Mammary epithelial cell (primary cell): Measurements from ENCODE around the gene KATNB1.

Source experiments
- EZH2 ChIP-seq: IDR thresholded peaks from 2 replicates; pipeline ENCODE4 v1.6.1; 2012; ENCODE audit warnings: low read length, inconsistent platforms, borderline replicate concordance
- TF ChIP-seq, protein P1 (sequence below), 2 donors: IDR thresholded peaks in 1 of 2; conservative IDR thresholded peaks in 1 of 2; 2 replicates each; pipeline ENCODE4 v1.5.1; 2011 to 2012; ENCODE audit warnings: inconsistent platforms in 2 of 2, low read length in 2 of 2, mild to moderate bottlenecking in 2 of 2, control low read depth in 1 of 2, low read depth in 1 of 2; ENCODE audit not compliant: insufficient read depth in 1 of 2; ENCODE audit errors: extremely low read depth in 1 of 2

DNA sequence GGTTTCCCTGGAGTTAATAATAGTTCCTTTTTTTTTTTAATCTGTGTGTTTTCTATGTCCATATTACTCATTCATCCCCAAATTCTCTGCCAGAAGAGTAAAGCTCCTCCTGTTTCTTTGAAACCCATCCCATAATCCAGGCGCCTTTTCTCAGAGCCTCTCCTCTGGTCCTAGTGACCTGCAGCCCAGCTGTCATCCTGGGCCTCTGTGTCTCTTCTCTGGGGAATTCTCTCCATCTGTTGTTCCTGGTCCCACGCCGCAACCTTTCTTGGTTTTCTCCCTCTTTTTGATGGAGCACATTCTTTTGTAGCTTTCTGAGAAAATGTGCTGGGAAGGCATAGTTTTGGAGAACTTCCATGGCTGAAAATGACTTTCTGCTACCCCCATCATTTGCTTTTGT, 10.2 kb downstream of the KATNB1 start:
- TF ChIP-seq, protein P1, sequence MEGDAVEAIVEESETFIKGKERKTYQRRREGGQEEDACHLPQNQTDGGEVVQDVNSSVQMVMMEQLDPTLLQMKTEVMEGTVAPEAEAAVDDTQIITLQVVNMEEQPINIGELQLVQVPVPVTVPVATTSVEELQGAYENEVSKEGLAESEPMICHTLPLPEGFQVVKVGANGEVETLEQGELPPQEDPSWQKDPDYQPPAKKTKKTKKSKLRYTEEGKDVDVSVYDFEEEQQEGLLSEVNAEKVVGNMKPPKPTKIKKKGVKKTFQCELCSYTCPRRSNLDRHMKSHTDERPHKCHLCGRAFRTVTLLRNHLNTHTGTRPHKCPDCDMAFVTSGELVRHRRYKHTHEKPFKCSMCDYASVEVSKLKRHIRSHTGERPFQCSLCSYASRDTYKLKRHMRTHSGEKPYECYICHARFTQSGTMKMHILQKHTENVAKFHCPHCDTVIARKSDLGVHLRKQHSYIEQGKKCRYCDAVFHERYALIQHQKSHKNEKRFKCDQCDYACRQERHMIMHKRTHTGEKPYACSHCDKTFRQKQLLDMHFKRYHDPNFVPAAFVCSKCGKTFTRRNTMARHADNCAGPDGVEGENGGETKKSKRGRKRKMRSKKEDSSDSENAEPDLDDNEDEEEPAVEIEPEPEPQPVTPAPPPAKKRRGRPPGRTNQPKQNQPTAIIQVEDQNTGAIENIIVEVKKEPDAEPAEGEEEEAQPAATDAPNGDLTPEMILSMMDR (conservative IDR thresholded peaks at IDR 0.05 in 1 of 2, IDR thresholded peaks at IDR 0.05 in 1 of 2; ENCODE audit: extremely low read depth in 1 of 2, insufficient read depth in 1 of 2, low read depth in 1 of 2, low read length in 2 of 2) = no peak
- no peak for TF ChIP-seq EZH2
